ENCODE measurements around the gene HSD17B11. TPM values are rescaled to one million over a fixed set of nuclear protein-coding genes. Genes with fewer than 3 reads are reported as not detected.

The HSD17B11 gene
- total and polyA plus RNA-seq, 2 of the 8 experiments (the other 6 are each of a cell fraction or from before 2014, with no cell fraction given), result 6.0 to 9.0 TPM

DNA sequence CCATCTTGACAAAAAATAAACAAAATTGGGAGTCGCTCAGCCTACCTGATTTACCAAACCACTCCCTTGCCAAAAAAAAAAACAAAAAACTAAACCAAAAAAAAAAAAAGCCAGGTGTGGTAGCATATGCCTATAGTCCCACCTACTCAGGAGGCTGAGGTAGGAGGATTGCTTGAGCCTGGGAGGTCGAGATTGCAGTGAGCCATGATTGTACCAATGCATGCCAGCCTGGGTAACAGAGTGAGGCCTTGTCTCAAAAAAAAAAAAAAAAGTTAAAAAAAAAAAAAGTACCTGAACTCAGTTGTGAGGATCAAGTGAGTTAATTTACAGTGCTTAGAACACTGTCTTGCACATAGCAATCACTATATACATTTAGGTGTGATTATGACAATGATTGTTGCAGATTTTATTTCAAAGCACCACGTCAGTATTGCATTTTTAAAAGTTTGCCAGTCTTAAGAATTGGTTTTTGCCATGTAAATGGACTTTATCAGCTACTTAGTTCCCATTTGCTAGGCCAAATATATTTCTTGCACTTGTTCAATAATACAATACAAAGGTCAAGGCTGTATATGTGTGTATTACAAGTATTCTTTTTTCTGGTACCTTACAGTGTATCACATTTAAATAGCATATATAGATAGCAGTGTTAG is 36.0 kb upstream of the HSD17B11 start (continued):
- TF ChIP-seq, protein P1, sequence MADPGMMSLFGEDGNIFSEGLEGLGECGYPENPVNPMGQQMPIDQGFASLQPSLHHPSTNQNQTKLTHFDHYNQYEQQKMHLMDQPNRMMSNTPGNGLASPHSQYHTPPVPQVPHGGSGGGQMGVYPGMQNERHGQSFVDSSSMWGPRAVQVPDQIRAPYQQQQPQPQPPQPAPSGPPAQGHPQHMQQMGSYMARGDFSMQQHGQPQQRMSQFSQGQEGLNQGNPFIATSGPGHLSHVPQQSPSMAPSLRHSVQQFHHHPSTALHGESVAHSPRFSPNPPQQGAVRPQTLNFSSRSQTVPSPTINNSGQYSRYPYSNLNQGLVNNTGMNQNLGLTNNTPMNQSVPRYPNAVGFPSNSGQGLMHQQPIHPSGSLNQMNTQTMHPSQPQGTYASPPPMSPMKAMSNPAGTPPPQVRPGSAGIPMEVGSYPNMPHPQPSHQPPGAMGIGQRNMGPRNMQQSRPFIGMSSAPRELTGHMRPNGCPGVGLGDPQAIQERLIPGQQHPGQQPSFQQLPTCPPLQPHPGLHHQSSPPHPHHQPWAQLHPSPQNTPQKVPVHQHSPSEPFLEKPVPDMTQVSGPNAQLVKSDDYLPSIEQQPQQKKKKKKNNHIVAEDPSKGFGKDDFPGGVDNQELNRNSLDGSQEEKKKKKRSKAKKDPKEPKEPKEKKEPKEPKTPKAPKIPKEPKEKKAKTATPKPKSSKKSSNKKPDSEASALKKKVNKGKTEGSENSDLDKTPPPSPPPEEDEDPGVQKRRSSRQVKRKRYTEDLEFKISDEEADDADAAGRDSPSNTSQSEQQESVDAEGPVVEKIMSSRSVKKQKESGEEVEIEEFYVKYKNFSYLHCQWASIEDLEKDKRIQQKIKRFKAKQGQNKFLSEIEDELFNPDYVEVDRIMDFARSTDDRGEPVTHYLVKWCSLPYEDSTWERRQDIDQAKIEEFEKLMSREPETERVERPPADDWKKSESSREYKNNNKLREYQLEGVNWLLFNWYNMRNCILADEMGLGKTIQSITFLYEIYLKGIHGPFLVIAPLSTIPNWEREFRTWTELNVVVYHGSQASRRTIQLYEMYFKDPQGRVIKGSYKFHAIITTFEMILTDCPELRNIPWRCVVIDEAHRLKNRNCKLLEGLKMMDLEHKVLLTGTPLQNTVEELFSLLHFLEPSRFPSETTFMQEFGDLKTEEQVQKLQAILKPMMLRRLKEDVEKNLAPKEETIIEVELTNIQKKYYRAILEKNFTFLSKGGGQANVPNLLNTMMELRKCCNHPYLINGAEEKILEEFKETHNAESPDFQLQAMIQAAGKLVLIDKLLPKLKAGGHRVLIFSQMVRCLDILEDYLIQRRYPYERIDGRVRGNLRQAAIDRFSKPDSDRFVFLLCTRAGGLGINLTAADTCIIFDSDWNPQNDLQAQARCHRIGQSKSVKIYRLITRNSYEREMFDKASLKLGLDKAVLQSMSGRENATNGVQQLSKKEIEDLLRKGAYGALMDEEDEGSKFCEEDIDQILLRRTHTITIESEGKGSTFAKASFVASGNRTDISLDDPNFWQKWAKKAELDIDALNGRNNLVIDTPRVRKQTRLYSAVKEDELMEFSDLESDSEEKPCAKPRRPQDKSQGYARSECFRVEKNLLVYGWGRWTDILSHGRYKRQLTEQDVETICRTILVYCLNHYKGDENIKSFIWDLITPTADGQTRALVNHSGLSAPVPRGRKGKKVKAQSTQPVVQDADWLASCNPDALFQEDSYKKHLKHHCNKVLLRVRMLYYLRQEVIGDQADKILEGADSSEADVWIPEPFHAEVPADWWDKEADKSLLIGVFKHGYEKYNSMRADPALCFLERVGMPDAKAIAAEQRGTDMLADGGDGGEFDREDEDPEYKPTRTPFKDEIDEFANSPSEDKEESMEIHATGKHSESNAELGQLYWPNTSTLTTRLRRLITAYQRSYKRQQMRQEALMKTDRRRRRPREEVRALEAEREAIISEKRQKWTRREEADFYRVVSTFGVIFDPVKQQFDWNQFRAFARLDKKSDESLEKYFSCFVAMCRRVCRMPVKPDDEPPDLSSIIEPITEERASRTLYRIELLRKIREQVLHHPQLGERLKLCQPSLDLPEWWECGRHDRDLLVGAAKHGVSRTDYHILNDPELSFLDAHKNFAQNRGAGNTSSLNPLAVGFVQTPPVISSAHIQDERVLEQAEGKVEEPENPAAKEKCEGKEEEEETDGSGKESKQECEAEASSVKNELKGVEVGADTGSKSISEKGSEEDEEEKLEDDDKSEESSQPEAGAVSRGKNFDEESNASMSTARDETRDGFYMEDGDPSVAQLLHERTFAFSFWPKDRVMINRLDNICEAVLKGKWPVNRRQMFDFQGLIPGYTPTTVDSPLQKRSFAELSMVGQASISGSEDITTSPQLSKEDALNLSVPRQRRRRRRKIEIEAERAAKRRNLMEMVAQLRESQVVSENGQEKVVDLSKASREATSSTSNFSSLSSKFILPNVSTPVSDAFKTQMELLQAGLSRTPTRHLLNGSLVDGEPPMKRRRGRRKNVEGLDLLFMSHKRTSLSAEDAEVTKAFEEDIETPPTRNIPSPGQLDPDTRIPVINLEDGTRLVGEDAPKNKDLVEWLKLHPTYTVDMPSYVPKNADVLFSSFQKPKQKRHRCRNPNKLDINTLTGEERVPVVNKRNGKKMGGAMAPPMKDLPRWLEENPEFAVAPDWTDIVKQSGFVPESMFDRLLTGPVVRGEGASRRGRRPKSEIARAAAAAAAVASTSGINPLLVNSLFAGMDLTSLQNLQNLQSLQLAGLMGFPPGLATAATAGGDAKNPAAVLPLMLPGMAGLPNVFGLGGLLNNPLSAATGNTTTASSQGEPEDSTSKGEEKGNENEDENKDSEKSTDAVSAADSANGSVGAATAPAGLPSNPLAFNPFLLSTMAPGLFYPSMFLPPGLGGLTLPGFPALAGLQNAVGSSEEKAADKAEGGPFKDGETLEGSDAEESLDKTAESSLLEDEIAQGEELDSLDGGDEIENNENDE (IDR thresholded peaks at IDR 0.05; ENCODE audit: insufficient replicate concordance, low read length), result no peak
- TF ChIP-seq JUND (IDR thresholded peaks at IDR 0.05; ENCODE audit: low read length), result no peak
- no peak for TF ChIP-seq NANOG (IDR thresholded peaks at IDR 0.05; ENCODE audit: insufficient read depth, low read depth, low read length, poor library complexity, severe bottlenecking)
- no peak for TF ChIP-seq BACH1 (IDR thresholded peaks at IDR 0.05; ENCODE audit: low read length)
- no peak for TF ChIP-seq ATF2 (IDR thresholded peaks at IDR 0.05; ENCODE audit: low read length)
- TF ChIP-seq, protein P2, sequence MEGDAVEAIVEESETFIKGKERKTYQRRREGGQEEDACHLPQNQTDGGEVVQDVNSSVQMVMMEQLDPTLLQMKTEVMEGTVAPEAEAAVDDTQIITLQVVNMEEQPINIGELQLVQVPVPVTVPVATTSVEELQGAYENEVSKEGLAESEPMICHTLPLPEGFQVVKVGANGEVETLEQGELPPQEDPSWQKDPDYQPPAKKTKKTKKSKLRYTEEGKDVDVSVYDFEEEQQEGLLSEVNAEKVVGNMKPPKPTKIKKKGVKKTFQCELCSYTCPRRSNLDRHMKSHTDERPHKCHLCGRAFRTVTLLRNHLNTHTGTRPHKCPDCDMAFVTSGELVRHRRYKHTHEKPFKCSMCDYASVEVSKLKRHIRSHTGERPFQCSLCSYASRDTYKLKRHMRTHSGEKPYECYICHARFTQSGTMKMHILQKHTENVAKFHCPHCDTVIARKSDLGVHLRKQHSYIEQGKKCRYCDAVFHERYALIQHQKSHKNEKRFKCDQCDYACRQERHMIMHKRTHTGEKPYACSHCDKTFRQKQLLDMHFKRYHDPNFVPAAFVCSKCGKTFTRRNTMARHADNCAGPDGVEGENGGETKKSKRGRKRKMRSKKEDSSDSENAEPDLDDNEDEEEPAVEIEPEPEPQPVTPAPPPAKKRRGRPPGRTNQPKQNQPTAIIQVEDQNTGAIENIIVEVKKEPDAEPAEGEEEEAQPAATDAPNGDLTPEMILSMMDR (IDR thresholded peaks at IDR 0.05; ENCODE audit: control extremely low read depth in 1 of 3, insufficient read depth in 1 of 3, low read depth in 1 of 3, low read length in 3 of 3), result no peak

Data from H1 (cell line).